Measurements from ENCODE around the gene NAA60. TPM values are rescaled to one million over a fixed set of nuclear protein-coding genes. Genes with fewer than 3 reads are reported as not detected.
A peak's percentile ranks its signal among the peaks of the same experiment; 100 is the strongest.

NAA60 gene
- total and polyA plus RNA-seq, 4 donors = 11.3 to 41.3 (median 25.6) TPM

- Histone ChIP-seq H3K27ac (ENCODE audit: low read depth in 1 of 2, low read length in 2 of 2) (peak overlapping the region; percentile 16 to 41), H3K4me3 (ENCODE audit: low read depth in 1 of 3, low read length in 3 of 3) (peak overlapping the region; percentile 62 to 89 (median 83)), H3K36me3 (ENCODE audit: control insufficient read depth in 4 of 4, insufficient read depth in 3 of 4, low read depth in 1 of 4, low read length in 3 of 4) (peaks cover 0 to 16% (median 4%) of the 10 kb centered on the region in 4 donors), H3K9me3 (ENCODE audit: control insufficient read depth in 4 of 4, low read length in 3 of 4) (peaks cover 0 to 9% (median 3%) of the 10 kb centered on the region in 4 donors), H3K27me3 (ENCODE audit: control insufficient read depth in 4 of 4, insufficient read depth in 4 of 4, low read length in 3 of 4) (no peaks in the 10 kb centered on the region), H3K9ac (ENCODE audit: low read depth in 1 of 2, low read length in 2 of 2) (peak overlapping the region; percentile 45 to 75), H3K4me1 (ENCODE audit: control insufficient read depth in 4 of 4, insufficient read depth in 4 of 4, low read length in 3 of 4) (peaks cover 0 to 16% (median 8%) of the 10 kb centered on the region in 4 donors)
- no peak for DNase-seq (ENCODE audit: low spot score)
- WGBS = 27% methylated on average over 10 of the region's 10 CpGs
- TF ChIP-seq CTCF (IDR thresholded peaks at IDR 0.05; ENCODE audit: low read depth, low read length, missing input control) (peak; percentile 4), RAD21 (IDR thresholded peaks at IDR 0.05) (peak in 1 of 2 donors; percentile 17), EGR1 (IDR thresholded peaks at IDR 0.05; ENCODE audit: low read depth in 2 of 2) (no peak)
- TF ChIP-seq, protein P1, sequence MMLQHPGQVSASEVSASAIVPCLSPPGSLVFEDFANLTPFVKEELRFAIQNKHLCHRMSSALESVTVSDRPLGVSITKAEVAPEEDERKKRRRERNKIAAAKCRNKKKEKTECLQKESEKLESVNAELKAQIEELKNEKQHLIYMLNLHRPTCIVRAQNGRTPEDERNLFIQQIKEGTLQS (IDR thresholded peaks at IDR 0.05) = no peak
Measured at GRCh38 chr16:3444032-3444388, 530 bp downstream of the NAA60 start.

- H3K27ac ChIP-seq (ENCODE audit: low read depth in 1 of 2, low read length in 2 of 2) = no peak overlapping the region
- H3K9me3 ChIP-seq (ENCODE audit: control insufficient read depth in 4 of 4, low read length in 3 of 4) = no peaks in the 10 kb centered on the region
- DNase-seq (ENCODE audit: low spot score) = no peak
- no peak overlapping the region for H3K9ac ChIP-seq (ENCODE audit: low read depth in 1 of 2, low read length in 2 of 2)
- no peak for TF ChIP-seq GABPA (IDR thresholded peaks at IDR 0.05 in 1 of 2, conservative IDR thresholded peaks at IDR 0.05 in 1 of 2)
- TF ChIP-seq TAF1 (conservative IDR thresholded peaks at IDR 0.05) = no peak
- no peak for TF ChIP-seq JUND (IDR thresholded peaks at IDR 0.05)
- no peak for TF ChIP-seq SP1 (IDR thresholded peaks at IDR 0.05)
- TF ChIP-seq RAD21 (IDR thresholded peaks at IDR 0.05) = no peak
- no peak for TF ChIP-seq YY1 (IDR thresholded peaks at IDR 0.05)
- TF ChIP-seq EGR1 (IDR thresholded peaks at IDR 0.05; ENCODE audit: low read depth in 2 of 2) = no peak
- TF ChIP-seq, protein P2, sequence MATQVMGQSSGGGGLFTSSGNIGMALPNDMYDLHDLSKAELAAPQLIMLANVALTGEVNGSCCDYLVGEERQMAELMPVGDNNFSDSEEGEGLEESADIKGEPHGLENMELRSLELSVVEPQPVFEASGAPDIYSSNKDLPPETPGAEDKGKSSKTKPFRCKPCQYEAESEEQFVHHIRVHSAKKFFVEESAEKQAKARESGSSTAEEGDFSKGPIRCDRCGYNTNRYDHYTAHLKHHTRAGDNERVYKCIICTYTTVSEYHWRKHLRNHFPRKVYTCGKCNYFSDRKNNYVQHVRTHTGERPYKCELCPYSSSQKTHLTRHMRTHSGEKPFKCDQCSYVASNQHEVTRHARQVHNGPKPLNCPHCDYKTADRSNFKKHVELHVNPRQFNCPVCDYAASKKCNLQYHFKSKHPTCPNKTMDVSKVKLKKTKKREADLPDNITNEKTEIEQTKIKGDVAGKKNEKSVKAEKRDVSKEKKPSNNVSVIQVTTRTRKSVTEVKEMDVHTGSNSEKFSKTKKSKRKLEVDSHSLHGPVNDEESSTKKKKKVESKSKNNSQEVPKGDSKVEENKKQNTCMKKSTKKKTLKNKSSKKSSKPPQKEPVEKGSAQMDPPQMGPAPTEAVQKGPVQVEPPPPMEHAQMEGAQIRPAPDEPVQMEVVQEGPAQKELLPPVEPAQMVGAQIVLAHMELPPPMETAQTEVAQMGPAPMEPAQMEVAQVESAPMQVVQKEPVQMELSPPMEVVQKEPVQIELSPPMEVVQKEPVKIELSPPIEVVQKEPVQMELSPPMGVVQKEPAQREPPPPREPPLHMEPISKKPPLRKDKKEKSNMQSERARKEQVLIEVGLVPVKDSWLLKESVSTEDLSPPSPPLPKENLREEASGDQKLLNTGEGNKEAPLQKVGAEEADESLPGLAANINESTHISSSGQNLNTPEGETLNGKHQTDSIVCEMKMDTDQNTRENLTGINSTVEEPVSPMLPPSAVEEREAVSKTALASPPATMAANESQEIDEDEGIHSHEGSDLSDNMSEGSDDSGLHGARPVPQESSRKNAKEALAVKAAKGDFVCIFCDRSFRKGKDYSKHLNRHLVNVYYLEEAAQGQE (IDR thresholded peaks at IDR 0.05) = no peak
- peaks cover 0 to 13% (median 8%) of the 10 kb centered on the region in 4 donors for H3K4me1 ChIP-seq (ENCODE audit: control insufficient read depth in 4 of 4, insufficient read depth in 4 of 4, low read length in 3 of 4)
- no peak overlapping the region for H3K4me3 ChIP-seq (ENCODE audit: low read depth in 1 of 3, low read length in 3 of 3)
- H3K27me3 ChIP-seq (ENCODE audit: control insufficient read depth in 4 of 4, insufficient read depth in 4 of 4, low read length in 3 of 4) = no peaks in the 10 kb centered on the region
- H3K36me3 ChIP-seq (ENCODE audit: control insufficient read depth in 4 of 4, insufficient read depth in 3 of 4, low read depth in 1 of 4, low read length in 3 of 4) = peaks cover 0 to 4% (median 2%) of the 10 kb centered on the region in 4 donors
- 94% methylated on average over 5 of the region's 5 CpGs for WGBS
Measured at GRCh38 chr16:3454093-3454492, 10.6 kb downstream of the NAA60 start.

- no peak overlapping the region for H3K4me3 ChIP-seq (ENCODE audit: low read depth in 1 of 3, low read length in 3 of 3)
- H3K4me1 ChIP-seq (ENCODE audit: control insufficient read depth in 4 of 4, insufficient read depth in 4 of 4, low read length in 3 of 4) = peaks cover 0 to 19% (median 13%) of the 10 kb centered on the region in 4 donors
- H3K27ac ChIP-seq (ENCODE audit: low read depth in 1 of 2, low read length in 2 of 2) = no peak overlapping the region
- no peaks in the 10 kb centered on the region for H3K9me3 ChIP-seq (ENCODE audit: control insufficient read depth in 4 of 4, low read length in 3 of 4)
- H3K9ac ChIP-seq (ENCODE audit: low read depth in 1 of 2, low read length in 2 of 2) = no peak overlapping the region
- WGBS = 77% methylated on average over 10 of the region's 10 CpGs
- peaks cover 0 to 4% (median 1%) of the 10 kb centered on the region in 4 donors for H3K36me3 ChIP-seq (ENCODE audit: control insufficient read depth in 4 of 4, insufficient read depth in 3 of 4, low read depth in 1 of 4, low read length in 3 of 4)
- H3K27me3 ChIP-seq (ENCODE audit: control insufficient read depth in 4 of 4, insufficient read depth in 4 of 4, low read length in 3 of 4) = no peaks in the 10 kb centered on the region
- no peak for DNase-seq (ENCODE audit: low spot score)
- TF ChIP-seq, protein P3, sequence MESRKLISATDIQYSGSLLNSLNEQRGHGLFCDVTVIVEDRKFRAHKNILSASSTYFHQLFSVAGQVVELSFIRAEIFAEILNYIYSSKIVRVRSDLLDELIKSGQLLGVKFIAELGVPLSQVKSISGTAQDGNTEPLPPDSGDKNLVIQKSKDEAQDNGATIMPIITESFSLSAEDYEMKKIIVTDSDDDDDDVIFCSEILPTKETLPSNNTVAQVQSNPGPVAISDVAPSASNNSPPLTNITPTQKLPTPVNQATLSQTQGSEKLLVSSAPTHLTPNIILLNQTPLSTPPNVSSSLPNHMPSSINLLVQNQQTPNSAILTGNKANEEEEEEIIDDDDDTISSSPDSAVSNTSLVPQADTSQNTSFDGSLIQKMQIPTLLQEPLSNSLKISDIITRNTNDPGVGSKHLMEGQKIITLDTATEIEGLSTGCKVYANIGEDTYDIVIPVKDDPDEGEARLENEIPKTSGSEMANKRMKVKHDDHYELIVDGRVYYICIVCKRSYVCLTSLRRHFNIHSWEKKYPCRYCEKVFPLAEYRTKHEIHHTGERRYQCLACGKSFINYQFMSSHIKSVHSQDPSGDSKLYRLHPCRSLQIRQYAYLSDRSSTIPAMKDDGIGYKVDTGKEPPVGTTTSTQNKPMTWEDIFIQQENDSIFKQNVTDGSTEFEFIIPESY (IDR thresholded peaks at IDR 0.05) = no peak
- TF ChIP-seq NR2F2 (IDR thresholded peaks at IDR 0.05) (no peak), YY1 (IDR thresholded peaks at IDR 0.05) (no peak), SP1 (IDR thresholded peaks at IDR 0.05) (no peak), FOXA2 (IDR thresholded peaks at IDR 0.05) (no peak), JUND (IDR thresholded peaks at IDR 0.05) (no peak), GABPA (IDR thresholded peaks at IDR 0.05 in 1 of 2, conservative IDR thresholded peaks at IDR 0.05 in 1 of 2) (no peak)
- TF ChIP-seq, protein P2 (IDR thresholded peaks at IDR 0.05) = no peak
- TF ChIP-seq, protein P4, sequence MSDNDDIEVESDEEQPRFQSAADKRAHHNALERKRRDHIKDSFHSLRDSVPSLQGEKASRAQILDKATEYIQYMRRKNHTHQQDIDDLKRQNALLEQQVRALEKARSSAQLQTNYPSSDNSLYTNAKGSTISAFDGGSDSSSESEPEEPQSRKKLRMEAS (IDR thresholded peaks at IDR 0.05) = no peak
- TF ChIP-seq, protein P1 (IDR thresholded peaks at IDR 0.05) = no peak
Measured at GRCh38 chr16:3454631-3455147, 11.2 kb downstream of the NAA60 start.

Measured in liver (tissue), 9 donors.